Neural progenitor cell (in vitro differentiated cells): ENCODE measurements around the gene SLC19A1. TPM values are rescaled to one million over a fixed set of nuclear protein-coding genes. Genes with fewer than 3 reads are reported as not detected.

Experiments
- DNase-seq: peaks from one replicate; pipeline ENCODE4 v3.0.0-alpha.2; 2016; ENCODE audit warnings: low spot score
- H2AFZ ChIP-seq: fragments of 200-600 bp; sonication (generic); replicated peaks from 2 replicates; pipeline ENCODE4 v1.6.1; 2016; ENCODE audit warnings: antibody characterized with exemption
- H3F3A ChIP-seq: fragments of 200-600 bp; sonication (generic); 2 replicates; pipeline ENCODE4 v1.6.1; 2016; ENCODE audit warnings: antibody characterized with exemption, low read depth
- H3K27ac ChIP-seq: fragments of 200-600 bp; sonication (generic); 2 replicates; pipeline ENCODE4 v1.5.1; 2016; ENCODE audit warnings: mild to moderate bottlenecking
- H3K27me3 ChIP-seq: fragments of 200-600 bp; sonication (generic); 2 replicates; pipeline ENCODE4 v1.6.1; 2016; ENCODE audit warnings: mild to moderate bottlenecking, moderate library complexity
- H3K36me3 ChIP-seq: fragments of 200-600 bp; sonication (generic); 2 replicates; pipeline ENCODE4 v1.5.1; 2016
- H3K4me1 ChIP-seq: fragments of 200-600 bp; sonication (generic); 2 replicates; pipeline ENCODE4 v1.6.1; 2016; ENCODE audit warnings: mixed run types
- H3K4me2 ChIP-seq: fragments of 200-600 bp; sonication (generic); 2 replicates; pipeline ENCODE4 v1.6.1; 2016
- H3K4me3 ChIP-seq: fragments of 200-600 bp; sonication (generic); 2 replicates; pipeline ENCODE4 v1.5.1; 2016
- H3K79me2 ChIP-seq: fragments of 200-600 bp; sonication (generic); 2 replicates; pipeline ENCODE4 v1.6.1; 2016; ENCODE audit warnings: low read depth
- H3K9ac ChIP-seq: fragments of 200-600 bp; sonication (generic); 2 replicates; pipeline ENCODE4 v1.6.1; 2016
- H3K9me3 ChIP-seq: fragments of 200-600 bp; sonication (generic); 2 replicates; pipeline ENCODE4 v1.5.1; 2016; ENCODE audit warnings: low read depth
- H4K20me1 ChIP-seq: fragments of 200-600 bp; sonication (generic); 2 replicates; pipeline ENCODE4 v1.6.1; 2016; ENCODE audit warnings: low read depth
- H3K27ac Mint-ChIP-seq: 3 replicates; pipeline ENCODE4 v1.8.0; 2021; ENCODE audit warnings: mixed read lengths
- H3K27me3 Mint-ChIP-seq: 2 replicates; pipeline ENCODE4 v1.8.0; 2022; ENCODE audit warnings: low read depth, mild to moderate bottlenecking, inconsistent platforms, moderate library complexity, mixed read lengths; ENCODE audit not compliant: insufficient read depth
- H3K36me3 Mint-ChIP-seq: 3 replicates; pipeline ENCODE4 v1.8.0; 2021; ENCODE audit warnings: mixed read lengths
- H3K4me1 Mint-ChIP-seq: 3 replicates; pipeline ENCODE4 v1.8.0; 2021; ENCODE audit warnings: mixed read lengths
- H3K4me3 Mint-ChIP-seq: 3 replicates; pipeline ENCODE4 v1.8.0; 2021; ENCODE audit warnings: mild to moderate bottlenecking, moderate library complexity, mixed read lengths
- H3K9me3 Mint-ChIP-seq: 3 replicates; pipeline ENCODE4 v1.8.0; 2020; ENCODE audit warnings: mixed read lengths
- EZH2 ChIP-seq: fragments of 200-600 bp; sonication (generic); IDR thresholded peaks from 2 replicates; pipeline ENCODE4 v1.6.1; 2017; ENCODE audit warnings: antibody characterized with exemption, mild to moderate bottlenecking, moderate library complexity
- EZH2phosphoT487 ChIP-seq: fragments of 200-600 bp; sonication (generic); IDR thresholded peaks from 2 replicates; pipeline ENCODE4 v1.6.1; 2017; ENCODE audit warnings: antibody characterized with exemption
- total RNA-seq: library from RNA; depleted of rRNA; stranded (reverse); fragments of >200 nt; gene quantifications from 2 replicates; pipeline ENCODE4 v1.2.3, GENCODE V29; 2015; ENCODE audit warnings: low replicate concordance
- TF ChIP-seq, protein P1 (sequence below): fragments of 200-600 bp; sonication (generic); IDR thresholded peaks from 2 replicates; pipeline ENCODE4 v1.5.1; 2017; ENCODE audit warnings: antibody characterized with exemption, mild to moderate bottlenecking

SLC19A1 gene
- total RNA-seq, 1 donor from 2014 or later = 7.7 TPM

DNA sequence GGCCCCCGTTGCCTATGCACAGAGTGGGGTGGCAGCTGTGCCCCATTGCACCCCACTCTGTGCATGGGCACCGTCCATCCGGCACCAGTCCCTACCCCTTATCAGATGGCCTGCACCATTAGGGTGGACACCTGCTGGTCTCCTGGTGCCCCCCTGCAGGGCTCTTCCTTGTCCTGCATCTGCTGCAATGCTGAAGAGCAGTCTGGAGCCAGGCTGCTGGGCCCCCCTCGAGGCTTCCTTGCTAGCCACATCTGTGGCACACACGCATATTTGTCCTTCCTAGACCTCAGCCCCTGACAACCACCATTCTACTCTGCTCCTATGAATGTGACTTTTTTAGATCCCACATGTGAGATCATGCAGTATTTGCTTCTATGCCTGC lies 80.9 kb downstream of the SLC19A1 start:
- H3K4me1 ChIP-seq = no peaks in the 10 kb centered on the region
- H4K20me1 ChIP-seq = peaks cover 42% of the 10 kb centered on the region
- peaks cover 21% of the 10 kb centered on the region for H3K36me3 Mint-ChIP-seq
- no peak overlapping the region for H3K27ac ChIP-seq
- peaks cover 19% of the 10 kb centered on the region for H3K9me3 Mint-ChIP-seq
- no peak overlapping the region for H3K4me3 Mint-ChIP-seq
- H2AFZ ChIP-seq = no peak overlapping the region
- H3K9ac ChIP-seq = no peak overlapping the region
- H3K27me3 ChIP-seq = no peaks in the 10 kb centered on the region
- H3K27me3 Mint-ChIP-seq = peaks cover 3% of the 10 kb centered on the region
- H3K79me2 ChIP-seq = peaks cover 47% of the 10 kb centered on the region
- H3K27ac Mint-ChIP-seq = no peak overlapping the region
- H3F3A ChIP-seq = no peaks in the 10 kb centered on the region
- no peak overlapping the region for H3K4me3 ChIP-seq
- peaks cover 3% of the 10 kb centered on the region for H3K4me1 Mint-ChIP-seq
- peaks cover 8% of the 10 kb centered on the region for H3K9me3 ChIP-seq
- H3K36me3 ChIP-seq = peaks cover 8% of the 10 kb centered on the region
- no peak overlapping the region for H3K4me2 ChIP-seq
- no peak for DNase-seq
- TF ChIP-seq EZH2 (no peak), EZH2phosphoT487 (no peak)
- TF ChIP-seq, protein P1, sequence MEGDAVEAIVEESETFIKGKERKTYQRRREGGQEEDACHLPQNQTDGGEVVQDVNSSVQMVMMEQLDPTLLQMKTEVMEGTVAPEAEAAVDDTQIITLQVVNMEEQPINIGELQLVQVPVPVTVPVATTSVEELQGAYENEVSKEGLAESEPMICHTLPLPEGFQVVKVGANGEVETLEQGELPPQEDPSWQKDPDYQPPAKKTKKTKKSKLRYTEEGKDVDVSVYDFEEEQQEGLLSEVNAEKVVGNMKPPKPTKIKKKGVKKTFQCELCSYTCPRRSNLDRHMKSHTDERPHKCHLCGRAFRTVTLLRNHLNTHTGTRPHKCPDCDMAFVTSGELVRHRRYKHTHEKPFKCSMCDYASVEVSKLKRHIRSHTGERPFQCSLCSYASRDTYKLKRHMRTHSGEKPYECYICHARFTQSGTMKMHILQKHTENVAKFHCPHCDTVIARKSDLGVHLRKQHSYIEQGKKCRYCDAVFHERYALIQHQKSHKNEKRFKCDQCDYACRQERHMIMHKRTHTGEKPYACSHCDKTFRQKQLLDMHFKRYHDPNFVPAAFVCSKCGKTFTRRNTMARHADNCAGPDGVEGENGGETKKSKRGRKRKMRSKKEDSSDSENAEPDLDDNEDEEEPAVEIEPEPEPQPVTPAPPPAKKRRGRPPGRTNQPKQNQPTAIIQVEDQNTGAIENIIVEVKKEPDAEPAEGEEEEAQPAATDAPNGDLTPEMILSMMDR = no peak

- peaks cover 3% of the 10 kb centered on the region for H3K4me1 Mint-ChIP-seq
- Histone ChIP-seq H3K4me1 (no peaks in the 10 kb centered on the region), H2AFZ (no peak overlapping the region), H3K27ac (no peak overlapping the region), H4K20me1 (peaks cover 41% of the 10 kb centered on the region), H3K36me3 (peaks cover 8% of the 10 kb centered on the region), H3K4me3 (no peak overlapping the region), H3K79me2 (peaks cover 41% of the 10 kb centered on the region), H3F3A (no peaks in the 10 kb centered on the region), H3K9ac (no peak overlapping the region), H3K4me2 (no peak overlapping the region), H3K9me3 (peaks cover 8% of the 10 kb centered on the region), H3K27me3 (no peaks in the 10 kb centered on the region)
- peaks cover 3% of the 10 kb centered on the region for H3K27me3 Mint-ChIP-seq
- H3K9me3 Mint-ChIP-seq = peaks cover 19% of the 10 kb centered on the region
- TF ChIP-seq, protein P1 = no peak
- TF ChIP-seq EZH2 (no peak), EZH2phosphoT487 (no peak)
- DNase-seq = no peak
- no peak overlapping the region for H3K27ac Mint-ChIP-seq
- H3K36me3 Mint-ChIP-seq = peaks cover 21% of the 10 kb centered on the region
- no peak overlapping the region for H3K4me3 Mint-ChIP-seq
Observed at GRCh38 chr21:45460611-45461368, 81.5 kb downstream of the SLC19A1 start.

DNA sequence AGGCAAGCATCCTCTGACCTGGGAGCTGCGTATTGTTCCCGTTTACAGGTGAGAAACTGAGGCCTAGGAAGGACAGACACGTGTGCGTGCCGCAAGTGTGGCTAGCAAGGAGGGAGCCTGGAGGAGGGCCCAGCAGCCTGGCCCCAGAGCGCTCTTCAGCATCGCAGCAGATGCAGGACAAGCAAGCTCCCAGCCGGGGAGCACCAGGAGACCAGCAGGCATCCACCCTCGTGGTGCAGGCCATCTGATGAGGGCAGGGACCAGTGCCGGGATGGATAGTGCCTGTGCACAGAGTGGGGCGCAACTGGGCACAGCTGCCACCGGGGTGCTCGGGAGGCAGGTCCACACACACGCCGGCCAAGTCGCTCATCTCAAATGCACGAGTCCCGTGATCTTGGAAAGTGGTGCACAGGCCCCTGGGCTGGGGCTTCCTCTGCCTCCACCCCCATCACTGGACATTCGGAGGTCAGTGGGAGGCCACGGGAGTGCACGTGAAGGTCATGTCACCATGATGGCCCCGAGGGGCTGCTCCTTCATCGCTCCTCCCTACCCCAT lies 82.2 kb downstream of the SLC19A1 start:
- Histone ChIP-seq H3K4me2 (no peak overlapping the region), H2AFZ (no peak overlapping the region), H3K9me3 (peaks cover 8% of the 10 kb centered on the region), H3K36me3 (peaks cover 8% of the 10 kb centered on the region), H3K4me1 (no peaks in the 10 kb centered on the region), H4K20me1 (peaks cover 41% of the 10 kb centered on the region), H3F3A (no peaks in the 10 kb centered on the region), H3K79me2 (peaks cover 40% of the 10 kb centered on the region), H3K27ac (no peak overlapping the region), H3K27me3 (no peaks in the 10 kb centered on the region), H3K9ac (no peak overlapping the region), H3K4me3 (no peak overlapping the region)
- TF ChIP-seq, protein P1 = no peak
- Mint-ChIP-seq H3K4me1 (no peaks in the 10 kb centered on the region), H3K4me3 (no peak overlapping the region), H3K36me3 (peaks cover 21% of the 10 kb centered on the region), H3K27ac (no peak overlapping the region), H3K27me3 (peaks cover 4% of the 10 kb centered on the region), H3K9me3 (peaks cover 19% of the 10 kb centered on the region)
- DNase-seq = no peak
